Lung (tissue), 12 donors: Measurements from ENCODE around the gene KCNG2. TPM values are rescaled to one million over a fixed set of nuclear protein-coding genes. Genes with fewer than 3 reads are reported as not detected.

Source experiments
- ATAC-seq: fragments of 200-7000 bp; cut with Tn5 transposase; one replicate; pipeline ENCODE4 v1.9.1; 2020; ENCODE audit warnings: moderate number of reproducible peaks; ENCODE audit not compliant: insufficient read depth, low FRiP score
- DNase-seq, 3 donors: peaks; one replicate each; pipeline ENCODE4 v3.0.0-alpha.2; 2013 to 2017
- H3K27ac ChIP-seq, 2 donors: one replicate each; pipeline ENCODE4 v1.5.1; 2013; ENCODE audit warnings: mild to moderate bottlenecking in 2 of 2, moderate library complexity in 2 of 2, control low read depth in 1 of 2, inconsistent platforms in 1 of 2, low read depth in 1 of 2, low read length in 1 of 2
- H3K27me3 ChIP-seq, 3 donors: one replicate each; pipeline ENCODE4 v1.5.1; 2013; ENCODE audit warnings: low read length in 2 of 3; ENCODE audit not compliant: control insufficient read depth in 3 of 3, insufficient read depth in 3 of 3
- H3K36me3 ChIP-seq, 4 donors: one replicate each; pipeline ENCODE4 v1.5.1; 2013; ENCODE audit warnings: low read length in 4 of 4, mild to moderate bottlenecking in 1 of 4, moderate library complexity in 1 of 4; ENCODE audit not compliant: control insufficient read depth in 4 of 4, insufficient read depth in 4 of 4
- H3K4me1 ChIP-seq, 5 donors: one replicate each; pipeline ENCODE4 v1.5.1; 2013; ENCODE audit warnings: low read length in 5 of 5, mild to moderate bottlenecking in 2 of 5, moderate library complexity in 1 of 5; ENCODE audit not compliant: control insufficient read depth in 5 of 5, insufficient read depth in 5 of 5
- H3K4me3 ChIP-seq: one replicate; pipeline ENCODE4 v1.5.1; 2013; ENCODE audit warnings: mild to moderate bottlenecking, control low read depth, moderate library complexity
- H3K9ac ChIP-seq, 2 donors: one replicate each; pipeline ENCODE4 v1.5.1; 2013; ENCODE audit warnings: low read length in 2 of 2, control low read depth in 1 of 2; ENCODE audit not compliant: insufficient read depth in 1 of 2
- H3K9me3 ChIP-seq, 4 donors: one replicate each; pipeline ENCODE4 v1.5.1; 2013; ENCODE audit warnings: low read length in 3 of 4, mild to moderate bottlenecking in 1 of 4, moderate library complexity in 1 of 4; ENCODE audit not compliant: control insufficient read depth in 4 of 4, insufficient read depth in 3 of 4
- WGBS, 2 donors: extraction: QIAGEN DNeasy Blood & Tissue Kit; methylation state at CpG; one replicate each; pipeline ENCODE4 v1.1.7; 2013; 5-methylcytosine and 5-hydroxymethylcytosine counted together
- polyA plus RNA-seq, 2 donors: library from polyadenylated mRNA; stranded (reverse); fragments of 200-250 nt; gene quantifications; one replicate each; pipeline ENCODE4 v1.2.1, GENCODE V29; 2013
- total RNA-seq, 2 donors: library from RNA; depleted of rRNA in 1 of 2; stranded (reverse); fragments of >200 nt in 1 of 2; gene quantifications; one replicate each; pipeline ENCODE4 v1.2.1, GENCODE V29; 2014 to 2021
- TF ChIP-seq, protein P1 (sequence below): IDR thresholded peaks from 2 replicates; pipeline ENCODE4 v1.5.1; 2012; ENCODE audit warnings: mild to moderate bottlenecking; ENCODE audit errors: control extremely low read depth, extremely low read depth
- donor health status: control.
- donor health status: control.
- donor health status: Bipolar disorder and iron deficiency.
- donor health status: healthy.
- donor health status: DM: yes; HTN: yes; CAD: no.

The KCNG2 gene
- total and polyA plus RNA-seq, 4 donors: 0.16 to 1.8 (median 1.2) TPM

DNA sequence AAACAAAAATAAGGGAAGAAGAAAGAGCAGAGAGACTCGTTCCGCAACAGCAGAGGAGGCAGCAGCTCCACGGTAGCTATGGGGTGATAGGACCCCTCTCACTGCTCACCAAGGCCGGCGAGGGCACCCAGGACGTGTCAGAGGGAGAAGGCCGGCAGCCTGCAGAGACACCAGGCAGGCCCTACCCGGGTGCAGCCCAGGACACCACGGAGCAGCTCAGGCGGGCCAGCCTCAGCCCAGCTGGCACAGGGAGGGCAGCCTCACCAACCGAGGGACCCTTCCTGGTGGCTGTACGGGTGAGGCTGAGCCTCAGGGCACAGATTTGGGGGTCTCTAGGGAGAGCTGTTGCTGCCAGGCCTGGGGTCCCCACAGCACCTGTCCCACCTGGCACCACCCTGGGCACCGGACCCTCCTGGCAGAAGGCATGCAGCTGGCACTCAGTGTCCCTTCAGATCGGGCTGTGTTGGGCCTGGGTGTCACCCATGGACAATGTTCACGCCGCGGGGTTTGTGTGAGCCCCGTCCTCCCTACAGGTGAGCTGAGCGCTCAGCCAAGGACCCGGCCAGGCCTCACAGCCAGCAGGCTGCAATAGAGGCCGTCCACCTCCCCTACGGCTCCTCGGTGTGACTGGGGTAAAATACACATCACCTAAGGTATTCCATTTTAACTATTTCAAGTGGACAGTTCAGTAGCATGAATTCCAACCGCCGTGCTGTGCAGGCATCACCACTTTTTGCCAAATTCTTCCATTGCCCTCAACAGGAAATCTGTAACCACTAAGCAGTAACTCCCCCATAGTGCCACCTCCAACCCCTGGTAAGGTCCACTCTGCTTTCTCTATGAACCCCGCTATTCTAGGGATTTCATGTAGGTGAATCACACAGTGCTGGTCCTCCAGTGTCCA is 21.6 kb downstream of the KCNG2 start:
- peaks cover 0 to 4% (median 0%) of the 10 kb centered on the region in 5 donors for H3K4me1 ChIP-seq
- WGBS, 2 donors: 79 to 81% methylated on average over 26 of the region's 26 CpGs
- DNase-seq: no peak
- TF ChIP-seq, protein P1, sequence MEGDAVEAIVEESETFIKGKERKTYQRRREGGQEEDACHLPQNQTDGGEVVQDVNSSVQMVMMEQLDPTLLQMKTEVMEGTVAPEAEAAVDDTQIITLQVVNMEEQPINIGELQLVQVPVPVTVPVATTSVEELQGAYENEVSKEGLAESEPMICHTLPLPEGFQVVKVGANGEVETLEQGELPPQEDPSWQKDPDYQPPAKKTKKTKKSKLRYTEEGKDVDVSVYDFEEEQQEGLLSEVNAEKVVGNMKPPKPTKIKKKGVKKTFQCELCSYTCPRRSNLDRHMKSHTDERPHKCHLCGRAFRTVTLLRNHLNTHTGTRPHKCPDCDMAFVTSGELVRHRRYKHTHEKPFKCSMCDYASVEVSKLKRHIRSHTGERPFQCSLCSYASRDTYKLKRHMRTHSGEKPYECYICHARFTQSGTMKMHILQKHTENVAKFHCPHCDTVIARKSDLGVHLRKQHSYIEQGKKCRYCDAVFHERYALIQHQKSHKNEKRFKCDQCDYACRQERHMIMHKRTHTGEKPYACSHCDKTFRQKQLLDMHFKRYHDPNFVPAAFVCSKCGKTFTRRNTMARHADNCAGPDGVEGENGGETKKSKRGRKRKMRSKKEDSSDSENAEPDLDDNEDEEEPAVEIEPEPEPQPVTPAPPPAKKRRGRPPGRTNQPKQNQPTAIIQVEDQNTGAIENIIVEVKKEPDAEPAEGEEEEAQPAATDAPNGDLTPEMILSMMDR: no peak
- no peak overlapping the region for H3K27ac ChIP-seq
- peaks cover 0 to 4% (median 0%) of the 10 kb centered on the region in 4 donors for H3K9me3 ChIP-seq
- no peak for ATAC-seq
- no peaks in the 10 kb centered on the region for H3K36me3 ChIP-seq
- H3K4me3 ChIP-seq: no peak overlapping the region
- peaks cover 0 to 3% (median 0%) of the 10 kb centered on the region in 3 donors for H3K27me3 ChIP-seq
- H3K9ac ChIP-seq: no peak overlapping the region

DNA sequence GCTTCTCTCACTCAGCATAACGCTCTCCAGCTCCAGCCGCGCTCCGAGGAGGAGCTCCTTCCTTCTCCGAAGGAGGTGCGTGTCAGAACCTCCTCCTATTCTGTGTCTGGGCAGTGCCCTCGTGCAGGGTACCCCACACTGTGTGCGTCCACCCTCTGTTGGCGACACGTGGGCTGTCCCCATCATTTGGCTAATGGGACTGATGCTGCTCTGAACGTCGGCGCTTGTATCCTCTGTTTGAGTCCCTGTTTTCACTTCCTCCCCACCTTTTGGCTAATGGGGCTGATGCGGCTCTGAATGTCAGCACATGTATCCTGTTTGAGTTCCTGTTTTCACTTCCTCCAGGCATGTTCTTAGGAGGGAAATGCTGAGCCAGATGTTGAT is 22.2 kb downstream of the KCNG2 start:
- Histone ChIP-seq H3K27ac (no peak overlapping the region), H3K9me3 (peaks cover 0 to 4% (median 0%) of the 10 kb centered on the region in 4 donors), H3K9ac (no peak overlapping the region), H3K4me3 (no peak overlapping the region), H3K27me3 (peaks cover 0 to 3% (median 0%) of the 10 kb centered on the region in 3 donors), H3K36me3 (no peaks in the 10 kb centered on the region), H3K4me1 (peaks cover 0 to 4% (median 0%) of the 10 kb centered on the region in 5 donors)
- DNase-seq (peak in 2 of 3 donors; percentile 22 to 32), ATAC-seq (peak; percentile 53)
- TF ChIP-seq, protein P1: no peak
- 38 to 49% methylated on average over 14 of the region's 14 CpGs for WGBS, 2 donors

DNA sequence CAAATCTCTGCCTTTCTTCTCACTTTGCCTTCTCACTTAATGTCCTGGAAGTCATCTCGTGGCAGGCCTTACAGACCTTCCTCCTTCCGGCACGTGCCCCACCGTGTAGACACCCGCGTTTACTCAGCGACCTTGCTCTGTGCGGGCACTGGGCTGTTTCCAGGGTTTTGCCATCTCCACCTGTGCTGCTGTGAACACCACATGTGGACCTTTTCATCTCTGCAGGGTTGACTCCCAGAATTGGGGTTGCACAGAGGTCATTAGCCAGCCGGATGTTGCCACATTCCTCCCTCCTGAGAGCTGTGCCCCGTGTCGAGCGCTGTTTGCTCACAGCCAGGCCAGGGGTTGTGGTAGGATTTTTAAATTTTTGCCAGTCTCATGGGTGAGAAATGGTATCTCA is 25.4 kb downstream of the KCNG2 start:
- Histone ChIP-seq H3K9ac (no peak overlapping the region), H3K4me3 (no peak overlapping the region), H3K4me1 (peaks cover 0 to 4% (median 0%) of the 10 kb centered on the region in 5 donors), H3K27ac (no peak overlapping the region), H3K9me3 (no peaks in the 10 kb centered on the region), H3K27me3 (no peaks in the 10 kb centered on the region), H3K36me3 (no peaks in the 10 kb centered on the region)
- ATAC-seq: peak; percentile 41
- WGBS, 2 donors: 56 to 57% methylated on average over 12 of the region's 12 CpGs
- TF ChIP-seq, protein P1: no peak
- peak in 1 of 3 donors; percentile 11 for DNase-seq
